IMR-90 (cell line): ENCODE data around the gene PNPLA2. TPM values are rescaled to one million over a fixed set of nuclear protein-coding genes. Genes with fewer than 3 reads are reported as not detected.

Experiments
- ATAC-seq: fragments of 200-7000 bp; cut with Tn5 transposase; 2 replicates; pipeline ENCODE4 v1.9.1; 2020; ENCODE audit warnings: low read depth, mild to moderate bottlenecking, moderate library complexity
- BruUV-seq: library from RNA; stranded (reverse); fragments of 400-500 nt; replicated peaks from 2 replicates; lab custom pipeline; 2021; lab: Mats Ljungman, UMichigan
- CTCF ChIA-PET: fragments of 300-600 bp; formaldehyde crosslinking; extraction: SDS; loops from one replicate; lab custom pipeline; 2021; ENCODE audit warnings: antibody characterized with exemption; lab: Yijun Ruan, JAX
- POLR2A ChIA-PET: fragments of 300-600 bp; sonication (Branson Sonifier 250); formaldehyde crosslinking; loops from one replicate; lab custom pipeline; 2022; ENCODE audit warnings: antibody characterized with exemption; ENCODE audit not compliant: unreplicated experiment; lab: Charles Lee
- DNase-seq: peaks from one replicate; pipeline ENCODE4 v3.0.0; 2013
- H2AFZ ChIP-seq: replicated peaks from 2 replicates; pipeline ENCODE3; 2013; ENCODE audit warnings: low read length, mild to moderate bottlenecking; ENCODE audit not compliant: poor library complexity
- H2AK5ac ChIP-seq: 2 replicates; pipeline ENCODE4 v1.6.1; 2013; ENCODE audit warnings: low read depth, low read length, inconsistent platforms
- H2AK9ac ChIP-seq: replicated peaks from 2 replicates; pipeline ENCODE3; 2013; ENCODE audit warnings: mild to moderate bottlenecking, low read depth, low read length, moderate library complexity; ENCODE audit not compliant: poor library complexity
- H2BK120ac ChIP-seq: 2 replicates; pipeline ENCODE4 v1.6.1; 2013; ENCODE audit warnings: low read depth, low read length, inconsistent platforms
- H2BK15ac ChIP-seq: 3 replicates; pipeline ENCODE4 v1.6.1; 2013; ENCODE audit warnings: low read depth, low read length, inconsistent platforms
- H2BK20ac ChIP-seq: 2 replicates; pipeline ENCODE4 v1.6.1; 2013; ENCODE audit warnings: low read depth, mild to moderate bottlenecking, inconsistent platforms, low read length, moderate library complexity
- H2BK5ac ChIP-seq: 2 replicates; pipeline ENCODE4 v1.6.1; 2013; ENCODE audit warnings: mild to moderate bottlenecking, low read depth, low read length, inconsistent platforms; ENCODE audit not compliant: poor library complexity, severe bottlenecking
- H3K14ac ChIP-seq: replicated peaks from 2 replicates; pipeline ENCODE4 v1.6.1; 2013; ENCODE audit warnings: low read depth, low read length, inconsistent platforms
- H3K18ac ChIP-seq: 2 replicates; pipeline ENCODE4 v1.6.1; 2013; ENCODE audit warnings: low read depth, low read length, control low read depth
- H3K23ac ChIP-seq: 2 replicates; pipeline ENCODE4 v1.6.1; 2013; ENCODE audit warnings: low read depth, low read length, inconsistent platforms
- H3K27ac ChIP-seq: 2 replicates; pipeline ENCODE4 v1.5.1; 2013; ENCODE audit warnings: mild to moderate bottlenecking, control low read depth, low read length; ENCODE audit not compliant: insufficient read depth
- H3K27me3 ChIP-seq: 2 replicates; pipeline ENCODE4 v1.6.1; 2013; ENCODE audit warnings: low read length; ENCODE audit not compliant: control insufficient read depth, insufficient read depth
- H3K36me3 ChIP-seq: 2 replicates; pipeline ENCODE4 v1.6.1; 2013; ENCODE audit warnings: low read length, mixed read lengths; ENCODE audit not compliant: control insufficient read depth, insufficient read depth
- H3K4ac ChIP-seq: 2 replicates; pipeline ENCODE4 v1.6.1; 2013; ENCODE audit warnings: low read depth, low read length, inconsistent platforms
- H3K4me1 ChIP-seq: 2 replicates; pipeline ENCODE4 v1.6.1; 2013; ENCODE audit warnings: low read length, mixed read lengths; ENCODE audit not compliant: control insufficient read depth, insufficient read depth
- H3K4me2 ChIP-seq: 2 replicates; pipeline ENCODE4 v1.6.1; 2013; ENCODE audit warnings: low read depth, mild to moderate bottlenecking, control low read depth, low read length, moderate library complexity
- H3K4me3 ChIP-seq: 2 replicates; pipeline ENCODE4 v1.5.1; 2013; ENCODE audit warnings: low read depth, mild to moderate bottlenecking, control low read depth, low read length, moderate library complexity; ENCODE audit not compliant: insufficient read depth
- H3K56ac ChIP-seq: 2 replicates; pipeline ENCODE4 v1.6.1; 2013; ENCODE audit warnings: low read length, inconsistent platforms; ENCODE audit not compliant: insufficient read depth; ENCODE audit errors: extremely low read depth
- H3K79me1 ChIP-seq, 2 experiments: 2 replicates each; pipeline ENCODE4 v1.6.1; 2013; ENCODE audit warnings: low read length in 2 of 2, inconsistent platforms in 1 of 2, low read depth in 1 of 2
- H3K9ac ChIP-seq: 2 replicates; pipeline ENCODE4 v1.6.1; 2013; ENCODE audit warnings: low read depth, low read length, control low read depth
- H3K9me1 ChIP-seq: 2 replicates; pipeline ENCODE4 v1.6.1; 2013; ENCODE audit warnings: low read length, inconsistent platforms; ENCODE audit not compliant: insufficient read depth
- H3K9me3 ChIP-seq: 2 replicates; pipeline ENCODE4 v1.6.1; 2013; ENCODE audit warnings: low read length; ENCODE audit not compliant: control insufficient read depth, insufficient read depth
- H4K20me1 ChIP-seq: 2 replicates; pipeline ENCODE4 v1.6.1; 2013; ENCODE audit warnings: low read length, inconsistent platforms; ENCODE audit not compliant: insufficient read depth
- H4K5ac ChIP-seq: 2 replicates; pipeline ENCODE4 v1.6.1; 2013; ENCODE audit warnings: mild to moderate bottlenecking, low read depth, low read length, control low read depth
- H4K8ac ChIP-seq, 2 experiments: 2 replicates each; pipeline ENCODE4 v1.6.1; 2013; ENCODE audit warnings: low read depth in 2 of 2, low read length in 2 of 2, control low read depth in 1 of 2, inconsistent platforms in 1 of 2
- H4K91ac ChIP-seq: 2 replicates; pipeline ENCODE4 v1.6.1; 2013; ENCODE audit warnings: low read depth, low read length, inconsistent platforms; ENCODE audit not compliant: insufficient read depth
- BHLHE40 ChIP-seq: fragments of 150-350 bp; IDR thresholded peaks from 2 replicates; pipeline ENCODE4 v1.6.1; 2016; ENCODE audit warnings: mild to moderate bottlenecking, low read depth, low read length
- CEBPB ChIP-seq: IDR thresholded peaks from 2 replicates; pipeline ENCODE4 v1.6.1; 2012; ENCODE audit warnings: low read depth, low read length, improper control_type of control experiment
- CHD1 ChIP-seq: IDR thresholded peaks from 2 replicates; pipeline ENCODE4 v1.6.1; 2012; ENCODE audit warnings: low read depth, low read length, improper control_type of control experiment
- ELK1 ChIP-seq: fragments of 150-350 bp; IDR thresholded peaks from 2 replicates; pipeline ENCODE4 v1.6.1; 2016; ENCODE audit warnings: low read depth, mild to moderate bottlenecking, low read length, moderate library complexity, borderline replicate concordance
- FOS ChIP-seq: fragments of 150-350 bp; IDR thresholded peaks from 2 replicates; pipeline ENCODE4 v1.6.1; 2016; ENCODE audit warnings: low read depth, low read length
- MAFK ChIP-seq: IDR thresholded peaks from 2 replicates; pipeline ENCODE4 v1.6.1; 2012; ENCODE audit warnings: low read depth, low read length, improper control_type of control experiment
- MAZ ChIP-seq: IDR thresholded peaks from 2 replicates; pipeline ENCODE4 v1.6.1; 2012; ENCODE audit warnings: low read depth, mild to moderate bottlenecking, low read length, improper control_type of control experiment, moderate library complexity, borderline replicate concordance
- NFE2L2 ChIP-seq: fragments of 150-350 bp; IDR thresholded peaks from 2 replicates; pipeline ENCODE4 v1.6.1; 2016; ENCODE audit warnings: low read depth, mild to moderate bottlenecking, low read length
- POLR2A ChIP-seq: IDR thresholded peaks from 2 replicates; pipeline ENCODE4 v1.6.1; 2012; ENCODE audit warnings: mild to moderate bottlenecking, low read depth, low read length
- RAD21 ChIP-seq: IDR thresholded peaks from 2 replicates; pipeline ENCODE4 v1.6.1; 2012; ENCODE audit warnings: low read length, improper control_type of control experiment
- RCOR1 ChIP-seq: IDR thresholded peaks from 2 replicates; pipeline ENCODE4 v1.6.1; 2012; ENCODE audit warnings: mild to moderate bottlenecking, low read length, improper control_type of control experiment; ENCODE audit not compliant: insufficient replicate concordance
- RFX5 ChIP-seq: IDR thresholded peaks from 2 replicates; pipeline ENCODE4 v1.8.0; 2012; ENCODE audit warnings: low read depth, mild to moderate bottlenecking, low read length, moderate library complexity
- SMC3 ChIP-seq: fragments of 150-350 bp; IDR thresholded peaks from 2 replicates; pipeline ENCODE4 v1.6.1; 2016; ENCODE audit warnings: low read depth, mild to moderate bottlenecking, antibody characterized with exemption, low read length, moderate library complexity
- WGBS, 2 experiments: methylation state at CpG; one replicate each; pipeline versions ENCODE4 v1.1.5 to v1.1.7; 2013; ENCODE audit warnings: missing lambda C conversion rate in 2 of 2; ENCODE audit not compliant: insufficient read length in 1 of 2; ENCODE audit errors: extremely low coverage in 2 of 2; 5-methylcytosine and 5-hydroxymethylcytosine counted together
- dilution Hi-C: fragments of 300-500 bp; cut with HindIII; formaldehyde crosslinking; loops from one replicate; pipeline ENCODE4 v1.14.3; 2018; ENCODE audit warnings: low sequenced_read_pairs; ENCODE audit not compliant: unreplicated experiment
- in situ Hi-C: fragments of 300-500 bp; cut with MboI; formaldehyde crosslinking; loops from 3 replicates; pipeline ENCODE4 v1.14.3; 2019; ENCODE audit warnings: low sequenced_read_pairs, inconsistent platforms, mixed read lengths
- intact Hi-C: fragments of 100-400 bp; cut with micrococcal nuclease; formaldehyde crosslinking; loops from 2 replicates; pipeline ENCODE4 v1.10.0; 2022
- polyA plus RNA-seq, 3 experiments: library from polyadenylated mRNA; depleted of rRNA; stranded (reverse); fragments of >200 nt; gene quantifications; 2 replicates each; pipeline ENCODE4 v1.2.3, GENCODE V29; 2012; ENCODE audit warnings: low replicate concordance in 1 of 3
- total RNA-seq: library from RNA; depleted of rRNA; stranded (reverse); fragments of >200 nt; gene quantifications from 2 replicates; pipeline ENCODE4 v1.2.3, GENCODE V29; 2012
- TF ChIP-seq, protein P1 (sequence below): fragments of 150-350 bp; IDR thresholded peaks from 2 replicates; pipeline ENCODE4 v1.6.1; 2017; ENCODE audit warnings: mild to moderate bottlenecking, antibody characterized with exemption, low read length, low read depth
- TF ChIP-seq, protein P2 (sequence below): conservative IDR thresholded peaks from 2 replicates; pipeline ENCODE4 v1.5.1; 2012; ENCODE audit warnings: mild to moderate bottlenecking, low read depth, low read length, improper control_type of control experiment

The PNPLA2 gene
- total and polyA plus RNA-seq, 2 of the 4 experiments (the other 2 are of a cell fraction): 7.0 to 94.3 TPM

DNA sequence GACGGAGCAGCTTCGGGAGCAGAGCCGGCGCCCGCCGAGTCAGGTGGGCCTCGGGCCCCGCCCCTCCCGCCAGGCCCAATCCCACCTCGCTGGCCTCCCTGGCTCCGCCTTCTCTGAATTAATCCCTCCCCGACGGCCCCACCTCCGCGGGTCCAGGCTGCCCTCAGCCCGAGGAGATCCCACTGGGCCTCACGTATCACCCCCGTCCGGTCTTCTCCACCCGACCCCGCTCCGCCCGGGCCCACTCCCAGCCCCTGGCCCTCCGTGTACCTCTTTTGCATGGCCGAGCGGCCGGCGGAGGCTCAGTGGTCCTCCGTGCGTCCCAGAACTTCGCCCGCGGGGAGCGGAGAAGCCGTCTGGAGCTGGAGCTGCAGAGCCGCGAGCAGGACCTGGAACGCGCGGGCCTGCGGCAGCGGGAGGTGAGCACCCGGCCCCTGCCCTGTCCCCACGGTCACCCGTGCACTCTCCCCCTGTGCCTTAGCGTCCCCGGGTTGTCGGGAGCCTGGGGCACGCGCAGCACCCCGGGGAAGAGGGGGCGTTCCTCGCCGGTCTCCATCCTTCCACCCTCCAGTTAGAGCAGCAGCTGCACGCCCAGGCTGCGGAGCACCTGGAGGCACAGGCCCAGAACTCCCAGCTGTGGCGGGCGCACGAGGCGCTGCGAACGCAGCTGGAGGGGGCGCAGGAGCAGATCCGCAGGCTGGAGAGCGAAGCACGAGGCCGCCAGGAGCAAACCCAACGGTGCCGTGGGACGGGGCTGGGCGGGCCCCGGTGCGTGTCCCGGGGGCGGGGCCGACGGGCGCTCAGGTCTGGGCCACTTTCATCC, 11.8 kb downstream of the PNPLA2 start:
- CTCF ChIA-PET: no interaction called here
- Histone ChIP-seq H3K4ac (no peak overlapping the region), H3K27me3 (peaks cover 6% of the 10 kb centered on the region; the same call in 1 of the 2 replicates), H3K4me1 (peaks cover 37% of the 10 kb centered on the region), H3K9ac (no peak overlapping the region), H3K23ac (no peak overlapping the region), H3K4me3 (no peak overlapping the region), H2BK5ac (no peak overlapping the region), H3K9me1 (peaks cover 10% of the 10 kb centered on the region; the same call in 1 of the 2 replicates), H2BK15ac (no peak overlapping the region), H2BK120ac (no peak overlapping the region), H2AK9ac (peak overlapping the region; percentile 61), H2AFZ (peak overlapping the region; percentile 70), H3K79me1 (peaks cover 5 to 29% of the 10 kb centered on the region in 2 experiments), H2BK20ac (no peak overlapping the region), H3K14ac (no peak overlapping the region), H4K20me1 (peaks cover 40% of the 10 kb centered on the region), H3K4me2 (no peak overlapping the region), H3K27ac (no peak overlapping the region), H4K5ac (no peak overlapping the region), H4K8ac (no peak overlapping the region), H2AK5ac (no peak overlapping the region), H4K91ac (no peak overlapping the region), H3K9me3 (no peaks in the 10 kb centered on the region), H3K56ac (no peak overlapping the region), H3K18ac (no peak overlapping the region), H3K36me3 (peaks cover 2% of the 10 kb centered on the region; the same call in 1 of the 2 replicates)
- ATAC-seq (no peak), DNase-seq (no peak)
- no TSS peak for BruUV-seq
- in situ Hi-C loops (no loop called here), dilution Hi-C loops (no loop called here), intact Hi-C loops (no loop called here)
- no peak for TF ChIP-seq MAFK
- TF ChIP-seq SMC3: no peak
- no peak for TF ChIP-seq FOS
- TF ChIP-seq, protein P1, sequence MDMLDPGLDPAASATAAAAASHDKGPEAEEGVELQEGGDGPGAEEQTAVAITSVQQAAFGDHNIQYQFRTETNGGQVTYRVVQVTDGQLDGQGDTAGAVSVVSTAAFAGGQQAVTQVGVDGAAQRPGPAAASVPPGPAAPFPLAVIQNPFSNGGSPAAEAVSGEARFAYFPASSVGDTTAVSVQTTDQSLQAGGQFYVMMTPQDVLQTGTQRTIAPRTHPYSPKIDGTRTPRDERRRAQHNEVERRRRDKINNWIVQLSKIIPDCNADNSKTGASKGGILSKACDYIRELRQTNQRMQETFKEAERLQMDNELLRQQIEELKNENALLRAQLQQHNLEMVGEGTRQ: no peak
- no peak for TF ChIP-seq RAD21
- no peak for TF ChIP-seq RFX5
- no peak for TF ChIP-seq MAZ
- no peak for TF ChIP-seq BHLHE40
- TF ChIP-seq, protein P2, sequence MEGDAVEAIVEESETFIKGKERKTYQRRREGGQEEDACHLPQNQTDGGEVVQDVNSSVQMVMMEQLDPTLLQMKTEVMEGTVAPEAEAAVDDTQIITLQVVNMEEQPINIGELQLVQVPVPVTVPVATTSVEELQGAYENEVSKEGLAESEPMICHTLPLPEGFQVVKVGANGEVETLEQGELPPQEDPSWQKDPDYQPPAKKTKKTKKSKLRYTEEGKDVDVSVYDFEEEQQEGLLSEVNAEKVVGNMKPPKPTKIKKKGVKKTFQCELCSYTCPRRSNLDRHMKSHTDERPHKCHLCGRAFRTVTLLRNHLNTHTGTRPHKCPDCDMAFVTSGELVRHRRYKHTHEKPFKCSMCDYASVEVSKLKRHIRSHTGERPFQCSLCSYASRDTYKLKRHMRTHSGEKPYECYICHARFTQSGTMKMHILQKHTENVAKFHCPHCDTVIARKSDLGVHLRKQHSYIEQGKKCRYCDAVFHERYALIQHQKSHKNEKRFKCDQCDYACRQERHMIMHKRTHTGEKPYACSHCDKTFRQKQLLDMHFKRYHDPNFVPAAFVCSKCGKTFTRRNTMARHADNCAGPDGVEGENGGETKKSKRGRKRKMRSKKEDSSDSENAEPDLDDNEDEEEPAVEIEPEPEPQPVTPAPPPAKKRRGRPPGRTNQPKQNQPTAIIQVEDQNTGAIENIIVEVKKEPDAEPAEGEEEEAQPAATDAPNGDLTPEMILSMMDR: no peak
- TF ChIP-seq CHD1: no peak
- TF ChIP-seq NFE2L2: no peak
- no peak for TF ChIP-seq ELK1
- TF ChIP-seq CEBPB: no peak
- TF ChIP-seq POLR2A: no peak
- TF ChIP-seq RCOR1: no peak
- 22% methylated on average over 27 of the region's 78 CpGs; no CpG with 5 or more reads in 1 of the 2 experiments for WGBS, 2 experiments
- POLR2A ChIA-PET: no interaction called here
